Stimulated activated CD8-positive, alpha-beta memory T cell treated with anti-CD3 and anti-CD28 coated beads, Interleukin-4, amount 100 ng/mL, for 48 hours (primary cell): ENCODE results near the gene SF3B4.
"Not testable (repeated sequence)": the region's sequence is repeated elsewhere in the genome, so short reads cannot be mapped to it uniquely, and the experiment has no call there.

Source experiments
- DNase-seq: peaks from one replicate; pipeline ENCODE4 v3.0.0-alpha.2; 2020

Gene SF3B4

GRCh38 chr1:149927563-149928400 lies at the start of gene SF3B4:
TSS of gene SF3B4 (minus strand) at chr1:149927803. CDS start at chr1:149927759, 44 bp downstream.
- DNase-seq: peak; percentile 96

GRCh38 chr1:149977345-149977744 lies 49.7 kb upstream of the SF3B4 start:
- no peak for DNase-seq

GRCh38 chr1:149972547-149972946 lies 44.9 kb upstream of the SF3B4 start:
- DNase-seq: no peak

GRCh38 chr1:149967646-149968045 lies 40.0 kb upstream of the SF3B4 start:
- DNase-seq: no peak

GRCh38 chr1:149967041-149967440 lies 39.4 kb upstream of the SF3B4 start:
- DNase-seq: no peak

GRCh38 chr1:149966405-149966804 lies 38.8 kb upstream of the SF3B4 start:
- no peak for DNase-seq

- no peak for DNase-seq
Observed at GRCh38 chr1:149965440-149965839, 37.8 kb upstream of the SF3B4 start.

- no peak for DNase-seq
Observed at GRCh38 chr1:149963358-149963757, 35.8 kb upstream of the SF3B4 start.

GRCh38 chr1:149962736-149963135 lies 35.1 kb upstream of the SF3B4 start:
- DNase-seq: no peak

GRCh38 chr1:149962039-149962647 lies 34.5 kb upstream of the SF3B4 start:
- peak; percentile 43 for DNase-seq

- not testable (repeated sequence) for DNase-seq
Observed at GRCh38 chr1:149957548-149957947, 29.9 kb upstream of the SF3B4 start.

- DNase-seq: no peak
Observed at GRCh38 chr1:149949911-149950310, 22.3 kb upstream of the SF3B4 start.

- no peak for DNase-seq
Observed at GRCh38 chr1:149945206-149945605, 17.6 kb upstream of the SF3B4 start.

GRCh38 chr1:149942885-149943284 lies 15.3 kb upstream of the SF3B4 start:
- DNase-seq: no peak

- DNase-seq: no peak
Observed at GRCh38 chr1:149942207-149942606, 14.6 kb upstream of the SF3B4 start.

- DNase-seq: no peak
Observed at GRCh38 chr1:149940427-149940826, 12.8 kb upstream of the SF3B4 start.

GRCh38 chr1:149938668-149939003 lies 11.0 kb upstream of the SF3B4 start:
- not testable (repeated sequence) for DNase-seq

- no peak for DNase-seq
Observed at GRCh38 chr1:149937759-149938158, 10.2 kb upstream of the SF3B4 start.

- DNase-seq: no peak
Observed at GRCh38 chr1:149936992-149937705, 9.5 kb upstream of the SF3B4 start.

- DNase-seq: no peak
Observed at GRCh38 chr1:149936170-149936991, 8.8 kb upstream of the SF3B4 start, which contains the start of gene MTMR11. TSS of gene MTMR11 (minus strand) at chr1:149936879. CDS start at chr1:149936647, 232 bp downstream.

- DNase-seq: no peak
Observed at GRCh38 chr1:149934356-149934755, 6.8 kb upstream of the SF3B4 start.

GRCh38 chr1:149933208-149933607 lies 5.6 kb upstream of the SF3B4 start:
- no peak for DNase-seq

- DNase-seq: no peak
Observed at GRCh38 chr1:149932474-149932873, 4.9 kb upstream of the SF3B4 start.
